Measurements from ENCODE around the gene CDKN2B-AS1.

GRCh38 chr9:22136461-22137096 is 142.0 kb downstream of the CDKN2B-AS1 start:
- TF ChIP-seq, protein P1, sequence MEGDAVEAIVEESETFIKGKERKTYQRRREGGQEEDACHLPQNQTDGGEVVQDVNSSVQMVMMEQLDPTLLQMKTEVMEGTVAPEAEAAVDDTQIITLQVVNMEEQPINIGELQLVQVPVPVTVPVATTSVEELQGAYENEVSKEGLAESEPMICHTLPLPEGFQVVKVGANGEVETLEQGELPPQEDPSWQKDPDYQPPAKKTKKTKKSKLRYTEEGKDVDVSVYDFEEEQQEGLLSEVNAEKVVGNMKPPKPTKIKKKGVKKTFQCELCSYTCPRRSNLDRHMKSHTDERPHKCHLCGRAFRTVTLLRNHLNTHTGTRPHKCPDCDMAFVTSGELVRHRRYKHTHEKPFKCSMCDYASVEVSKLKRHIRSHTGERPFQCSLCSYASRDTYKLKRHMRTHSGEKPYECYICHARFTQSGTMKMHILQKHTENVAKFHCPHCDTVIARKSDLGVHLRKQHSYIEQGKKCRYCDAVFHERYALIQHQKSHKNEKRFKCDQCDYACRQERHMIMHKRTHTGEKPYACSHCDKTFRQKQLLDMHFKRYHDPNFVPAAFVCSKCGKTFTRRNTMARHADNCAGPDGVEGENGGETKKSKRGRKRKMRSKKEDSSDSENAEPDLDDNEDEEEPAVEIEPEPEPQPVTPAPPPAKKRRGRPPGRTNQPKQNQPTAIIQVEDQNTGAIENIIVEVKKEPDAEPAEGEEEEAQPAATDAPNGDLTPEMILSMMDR (IDR thresholded peaks at IDR 0.05; ENCODE audit: poor library complexity), result no peak
- no peak for TF ChIP-seq EZH2phosphoT487 (IDR thresholded peaks at IDR 0.05; ENCODE audit: low read depth, severe bottlenecking, unreplicated experiment)
